Natural killer cell (primary cell): Measurements from ENCODE around the gene SCGB1A1. TPM values are rescaled to one million over a fixed set of nuclear protein-coding genes. Genes with fewer than 3 reads are reported as not detected.

Source experiments
- ATAC-seq, 3 donors: fragments of 150-1000 bp in 2 of 3; fragments of 200-7000 bp in 1 of 3; cut with Tn5 transposase; 1 replicate in 1 of 3; 2 replicates in 2 of 3; pipeline ENCODE4 v1.10.0; 2021; ENCODE audit warnings: mild to moderate bottlenecking in 2 of 3, moderate library complexity in 2 of 3
- DNase-seq, 2 donors: peaks; one replicate each; pipeline versions ENCODE4 v3.0.0 to v3.0.0-alpha.2; 2013 to 2021; ENCODE audit warnings: mixed read lengths in 1 of 2
- H3K27ac ChIP-seq: one replicate; pipeline ENCODE4 v1.5.1; 2013; ENCODE audit warnings: mild to moderate bottlenecking, low read length
- H3K27me3 ChIP-seq: one replicate; pipeline ENCODE4 v1.6.1; 2013; ENCODE audit warnings: low read length; ENCODE audit not compliant: control insufficient read depth, insufficient read depth
- H3K36me3 ChIP-seq: one replicate; pipeline ENCODE4 v1.6.1; 2013; ENCODE audit warnings: low read length; ENCODE audit not compliant: control insufficient read depth, insufficient read depth
- H3K4me1 ChIP-seq: one replicate; pipeline ENCODE4 v1.6.1; 2013; ENCODE audit warnings: low read length; ENCODE audit not compliant: control insufficient read depth, insufficient read depth
- H3K4me3 ChIP-seq: one replicate; pipeline ENCODE4 v1.5.1; 2013; ENCODE audit warnings: low read length
- H3K9me3 ChIP-seq: one replicate; pipeline ENCODE4 v1.6.1; 2013; ENCODE audit warnings: low read length; ENCODE audit not compliant: control insufficient read depth, insufficient read depth
- H3K27ac Mint-ChIP-seq, 2 donors: one replicate each; pipeline ENCODE4 v1.8.0; 2022; ENCODE audit warnings: mild to moderate bottlenecking in 2 of 2, mixed read lengths in 2 of 2, moderate library complexity in 1 of 2
- H3K27me3 Mint-ChIP-seq, 2 donors: one replicate each; pipeline ENCODE4 v1.8.0; 2022; ENCODE audit warnings: low read depth in 2 of 2, mixed read lengths in 2 of 2
- H3K36me3 Mint-ChIP-seq: one replicate; pipeline ENCODE4 v1.8.0; 2022; ENCODE audit warnings: mixed read lengths
- H3K4me1 Mint-ChIP-seq, 2 donors: one replicate each; pipeline ENCODE4 v1.8.0; 2022; ENCODE audit warnings: mixed read lengths in 2 of 2
- H3K4me3 Mint-ChIP-seq: one replicate; pipeline ENCODE4 v1.8.0; 2022; ENCODE audit warnings: mild to moderate bottlenecking, moderate library complexity, mixed read lengths
- H3K9me3 Mint-ChIP-seq, 2 donors: one replicate each; pipeline ENCODE4 v1.8.0; 2022; ENCODE audit warnings: mixed read lengths in 2 of 2
- WGBS: methylation state at CpG from one replicate; pipeline ENCODE4 v1.1.7; 2013; ENCODE audit warnings: missing lambda C conversion rate; ENCODE audit not compliant: insufficient coverage; 5-methylcytosine and 5-hydroxymethylcytosine counted together
- intact Hi-C: fragments of 100-400 bp; cut with micrococcal nuclease; formaldehyde crosslinking; loops from one replicate; pipeline ENCODE4 v1.14.2; 2022
- total RNA-seq, 4 donors: library from RNA; stranded (reverse); fragments of 120-200 nt in 1 of 4; gene quantifications; one replicate each; pipeline versions ENCODE4 v1.2.3 to v1.2.4, GENCODE V29; 2013 to 2022
- TF ChIP-seq, protein P1 (sequence below): fragments of 200-600 bp; IDR thresholded peaks from one replicate; pipeline ENCODE4 v1.8.0; 2022; ENCODE audit warnings: antibody characterized with exemption

The SCGB1A1 gene
- total RNA-seq, 3 donors from 2014 or later (not counting 1 experiment from before 2014, with no cell fraction given), result not detected

DNA sequence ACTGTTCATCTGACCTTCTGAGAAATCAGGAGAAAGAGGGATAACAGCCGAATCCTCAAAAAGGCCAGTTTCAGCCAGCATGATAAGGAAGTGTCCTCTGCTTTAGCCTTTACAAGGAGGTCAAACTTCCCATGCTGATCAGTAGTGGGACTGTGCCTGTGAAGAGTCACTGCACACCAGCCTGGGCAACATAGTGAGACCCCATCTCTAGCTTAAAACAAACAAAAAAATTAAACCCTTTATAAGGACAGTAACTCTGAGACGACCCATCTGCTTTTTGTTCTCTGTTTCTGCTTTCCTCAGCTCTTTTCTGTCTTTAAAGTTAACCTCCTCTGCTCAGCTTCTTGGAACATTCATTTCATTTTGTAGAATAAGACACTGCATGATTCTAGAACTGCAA lies 49.7 kb downstream of the SCGB1A1 start:
- DNase-seq, result no peak
- H3K27ac Mint-ChIP-seq, result no peak overlapping the region
- TF ChIP-seq, protein P1, sequence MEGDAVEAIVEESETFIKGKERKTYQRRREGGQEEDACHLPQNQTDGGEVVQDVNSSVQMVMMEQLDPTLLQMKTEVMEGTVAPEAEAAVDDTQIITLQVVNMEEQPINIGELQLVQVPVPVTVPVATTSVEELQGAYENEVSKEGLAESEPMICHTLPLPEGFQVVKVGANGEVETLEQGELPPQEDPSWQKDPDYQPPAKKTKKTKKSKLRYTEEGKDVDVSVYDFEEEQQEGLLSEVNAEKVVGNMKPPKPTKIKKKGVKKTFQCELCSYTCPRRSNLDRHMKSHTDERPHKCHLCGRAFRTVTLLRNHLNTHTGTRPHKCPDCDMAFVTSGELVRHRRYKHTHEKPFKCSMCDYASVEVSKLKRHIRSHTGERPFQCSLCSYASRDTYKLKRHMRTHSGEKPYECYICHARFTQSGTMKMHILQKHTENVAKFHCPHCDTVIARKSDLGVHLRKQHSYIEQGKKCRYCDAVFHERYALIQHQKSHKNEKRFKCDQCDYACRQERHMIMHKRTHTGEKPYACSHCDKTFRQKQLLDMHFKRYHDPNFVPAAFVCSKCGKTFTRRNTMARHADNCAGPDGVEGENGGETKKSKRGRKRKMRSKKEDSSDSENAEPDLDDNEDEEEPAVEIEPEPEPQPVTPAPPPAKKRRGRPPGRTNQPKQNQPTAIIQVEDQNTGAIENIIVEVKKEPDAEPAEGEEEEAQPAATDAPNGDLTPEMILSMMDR, result no peak
- intact Hi-C loops, result no loop called here
- H3K27me3 ChIP-seq, result no peaks in the 10 kb centered on the region
- H3K9me3 ChIP-seq, result no peaks in the 10 kb centered on the region
- no peaks in the 10 kb centered on the region for H3K27me3 Mint-ChIP-seq
- 85% methylated on average over 2 of the region's 2 CpGs for WGBS
- no peaks in the 10 kb centered on the region for H3K36me3 Mint-ChIP-seq
- no peak for ATAC-seq
- no peak overlapping the region for H3K4me3 ChIP-seq
- H3K27ac ChIP-seq, result no peak overlapping the region
- peaks cover 1 to 5% of the 10 kb centered on the region in 2 donors for H3K4me1 Mint-ChIP-seq
- H3K4me1 ChIP-seq, result no peaks in the 10 kb centered on the region
- no peaks in the 10 kb centered on the region for H3K9me3 Mint-ChIP-seq
- no peak overlapping the region for H3K4me3 Mint-ChIP-seq
- H3K36me3 ChIP-seq, result no peaks in the 10 kb centered on the region

DNA sequence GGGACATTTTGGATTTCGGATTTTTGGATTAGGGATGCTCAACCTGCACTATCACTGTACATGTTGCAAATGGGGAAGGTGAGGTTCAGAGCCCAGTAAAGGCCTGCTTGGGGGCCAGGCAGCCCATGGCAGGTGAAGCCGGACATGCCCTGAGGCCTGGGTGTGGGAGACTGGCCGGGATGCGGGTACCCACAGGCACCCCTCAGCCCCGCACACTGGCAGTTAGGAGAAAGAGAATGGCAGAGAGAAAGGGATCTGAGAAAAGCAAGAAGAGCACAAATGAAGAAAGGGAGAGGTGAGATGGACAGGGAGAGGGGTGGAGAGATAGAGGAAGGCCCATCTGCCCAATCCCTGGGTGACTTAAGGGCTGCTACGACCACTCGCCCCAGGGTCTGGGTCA lies 52.8 kb downstream of the SCGB1A1 start:
- WGBS, result 97% methylated on average over 7 of the region's 7 CpGs
- Mint-ChIP-seq H3K9me3 (no peaks in the 10 kb centered on the region), H3K36me3 (no peaks in the 10 kb centered on the region), H3K27me3 (no peaks in the 10 kb centered on the region), H3K4me1 (peaks cover 0 to 5% of the 10 kb centered on the region in 2 donors), H3K4me3 (no peak overlapping the region), H3K27ac (no peak overlapping the region)
- no peaks in the 10 kb centered on the region for H3K36me3 ChIP-seq
- TF ChIP-seq, protein P1, result no peak
- intact Hi-C loops, result no loop called here
- no peaks in the 10 kb centered on the region for H3K27me3 ChIP-seq
- H3K27ac ChIP-seq, result no peak overlapping the region
- H3K4me1 ChIP-seq, result no peaks in the 10 kb centered on the region
- ATAC-seq (no peak), DNase-seq (no peak)
- no peaks in the 10 kb centered on the region for H3K9me3 ChIP-seq
- no peak overlapping the region for H3K4me3 ChIP-seq

DNA sequence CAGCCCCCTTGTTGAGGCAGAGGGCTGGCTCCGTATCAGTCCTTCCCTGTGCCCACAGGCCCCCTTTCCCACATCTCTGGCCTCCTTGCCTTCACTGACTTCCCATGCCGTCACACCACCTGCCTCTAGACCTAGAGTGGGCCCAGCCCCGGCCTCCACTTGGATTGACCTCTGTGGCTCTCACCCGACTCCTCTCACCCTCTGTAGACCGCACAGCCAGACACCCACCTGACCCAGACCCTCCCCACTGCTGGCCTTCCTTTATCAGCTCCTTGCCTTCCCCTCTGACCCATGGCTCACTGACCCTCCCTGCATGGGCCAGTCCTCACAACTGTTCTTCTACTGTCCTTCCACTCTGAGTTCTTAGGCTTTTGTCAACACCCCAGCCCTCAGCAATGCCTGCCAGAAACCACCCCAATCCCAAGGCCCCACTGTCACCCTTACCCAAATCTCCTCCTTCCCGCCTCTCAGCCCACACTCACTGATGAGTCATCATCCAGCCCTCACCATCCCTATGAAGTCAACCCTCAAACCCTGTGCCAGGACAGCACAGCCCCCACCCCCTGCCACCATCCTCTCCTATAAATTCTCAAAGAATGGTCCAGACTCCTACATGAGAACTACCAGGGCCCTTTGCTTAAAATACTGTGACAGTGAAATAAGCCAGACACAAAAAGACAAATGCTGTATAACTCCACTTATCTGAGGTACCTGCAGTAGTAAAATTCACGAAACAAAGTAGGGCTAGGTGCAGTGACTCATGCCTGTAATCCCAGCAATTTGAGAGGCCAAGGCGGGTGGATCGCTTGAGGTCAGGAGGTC lies 53.4 kb downstream of the SCGB1A1 start:
- DNase-seq (no peak), ATAC-seq (no peak)
- H3K36me3 ChIP-seq, result no peaks in the 10 kb centered on the region
- no peak overlapping the region for H3K27ac ChIP-seq
- Mint-ChIP-seq H3K27ac (no peak overlapping the region), H3K4me3 (no peak overlapping the region), H3K27me3 (no peaks in the 10 kb centered on the region), H3K9me3 (no peaks in the 10 kb centered on the region), H3K4me1 (peaks cover 0 to 5% of the 10 kb centered on the region in 2 donors), H3K36me3 (no peaks in the 10 kb centered on the region)
- H3K4me3 ChIP-seq, result no peak overlapping the region
- WGBS, result 87% methylated on average over 9 of the region's 9 CpGs
- H3K9me3 ChIP-seq, result no peaks in the 10 kb centered on the region
- intact Hi-C loops, result no loop called here
- H3K27me3 ChIP-seq, result no peaks in the 10 kb centered on the region
- no peaks in the 10 kb centered on the region for H3K4me1 ChIP-seq
- TF ChIP-seq, protein P1, result no peak

Other genes starting within 250 kb of the SCGB1A1 start
- not detected for gene SCGB1D1, start 228.8 kb upstream of the SCGB1A1 start, total RNA-seq
- gene SCGB2A1, start 210.4 kb upstream of the SCGB1A1 start, total RNA-seq, result not detected
- gene SCGB1D2, start 176.8 kb upstream of the SCGB1A1 start, total RNA-seq, result not detected
- gene SCGB2A2, start 148.9 kb upstream of the SCGB1A1 start, total RNA-seq, result not detected
- not detected for gene SCGB1D4, start 120.0 kb upstream of the SCGB1A1 start, total RNA-seq
- 1 to 10 TPM; 1.9 to 9.7 (median 3.4) TPM for gene ASRGL1, start 81.6 kb upstream of the SCGB1A1 start, total RNA-seq
- 100 to 1,000 TPM; 623 to 740 (median 677) TPM for gene AHNAK, start 127.8 kb downstream of the SCGB1A1 start, total RNA-seq
- 100 to 1,000 TPM; 628 to 754 (median 714) TPM for gene EEF1G, start 154.9 kb downstream of the SCGB1A1 start, total RNA-seq
- 10 to 100 TPM; 20.0 to 28.9 (median 26.2) TPM for gene TUT1, start 172.5 kb downstream of the SCGB1A1 start, total RNA-seq
- 100 to 1,000 TPM; 254 to 305 (median 259) TPM for gene MTA2, start 182.8 kb downstream of the SCGB1A1 start, total RNA-seq
- 100 to 1,000 TPM; 221 to 233 (median 232) TPM for gene EML3, start 193.7 kb downstream of the SCGB1A1 start, total RNA-seq
- 1 to 10 TPM; 2.6 to 6.9 (median 3.9) TPM for gene ROM1, start 194.2 kb downstream of the SCGB1A1 start, total RNA-seq
- gene B3GAT3, start 203.0 kb downstream of the SCGB1A1 start, total RNA-seq, result 10 to 100 TPM; 64.9 to 80.3 (median 77.9) TPM
- gene GANAB, start 227.6 kb downstream of the SCGB1A1 start, total RNA-seq, result 100 to 1,000 TPM; 236 to 275 (median 246) TPM
- 10 to 100 TPM; 13.9 to 20.3 (median 14.6) TPM for gene INTS5, start 234.3 kb downstream of the SCGB1A1 start, total RNA-seq
- 10 to 100 TPM; 36.5 to 57.9 (median 39.1) TPM for gene C11orf98, start 246.2 kb downstream of the SCGB1A1 start, total RNA-seq
- 10 to 100 TPM; 12.0 to 21.5 (median 13.7) TPM for gene CSKMT, start 246.3 kb downstream of the SCGB1A1 start, total RNA-seq